HEK293 (cell line): Measurements from ENCODE around the gene LRP1.
A peak's percentile ranks its signal among the peaks of the same experiment; 100 is the strongest.

Experiments
- BCL11A ChIP-seq: fragments of 450-650 bp; formaldehyde crosslinking; IDR thresholded peaks from 2 replicates; pipeline ENCODE4 v1.5.1; 2016; ENCODE audit warnings: low read depth, missing biosample characterization, missing genetic modification characterization
- CTCF ChIP-seq: fragments of 450-650 bp; formaldehyde crosslinking; IDR thresholded peaks from 2 replicates; pipeline ENCODE4 v1.5.1; 2016; ENCODE audit warnings: missing biosample characterization, missing genetic modification characterization
- PBX3 ChIP-seq: sonication (generic); formaldehyde crosslinking; IDR thresholded peaks from 2 replicates; pipeline ENCODE4 v1.8.1; 2022; ENCODE audit warnings: mild to moderate bottlenecking, moderate library complexity, missing genetic modification reagents
- SCRT2 ChIP-seq: fragments of 450-650 bp; formaldehyde crosslinking; IDR thresholded peaks from 2 replicates; pipeline ENCODE4 v1.5.1; 2016; ENCODE audit warnings: missing biosample characterization, missing genetic modification characterization
- ZBTB20 ChIP-seq: fragments of 450-650 bp; formaldehyde crosslinking; IDR thresholded peaks from 2 replicates; pipeline ENCODE4 v1.5.1; 2016; ENCODE audit warnings: missing biosample characterization, missing genetic modification characterization
- ZNF169 ChIP-seq: fragments of 450-650 bp; formaldehyde crosslinking; IDR thresholded peaks from 2 replicates; pipeline ENCODE4 v1.5.1; 2016; ENCODE audit warnings: missing biosample characterization, missing genetic modification characterization
- ZNF248 ChIP-seq: fragments of 450-650 bp; formaldehyde crosslinking; IDR thresholded peaks from 2 replicates; pipeline ENCODE4 v1.5.1; 2017; ENCODE audit warnings: missing biosample characterization, missing genetic modification characterization
- ZNF274 ChIP-seq, 2 experiments: fragments of 200-500 bp in 1 of 2; fragments of 450-650 bp in 1 of 2; sonication (Bioruptor generic) in 1 of 2; formaldehyde crosslinking in 1 of 2; IDR thresholded peaks; 2 replicates each; pipeline versions ENCODE4 v1.5.1 to v1.6.1; 2014 to 2016; ENCODE audit warnings: borderline replicate concordance in 1 of 2, inconsistent platforms in 1 of 2, low read length in 1 of 2, missing biosample characterization in 1 of 2, missing genetic modification characterization in 1 of 2
- ZNF292 ChIP-seq: fragments of 450-650 bp; formaldehyde crosslinking; IDR thresholded peaks from 2 replicates; pipeline ENCODE4 v1.5.1; 2016; ENCODE audit warnings: low read depth, missing biosample characterization, missing genetic modification characterization, borderline replicate concordance
- ZNF639 ChIP-seq: fragments of 450-650 bp; formaldehyde crosslinking; IDR thresholded peaks from 2 replicates; pipeline ENCODE4 v1.5.1; 2016; ENCODE audit warnings: missing biosample characterization, missing genetic modification characterization

GRCh38 chr12:57127101-57127725 is 1.1 kb upstream of the LRP1 start:
- TF ChIP-seq CTCF (peak; percentile 76), SCRT2 (no peak), ZNF169 (no peak), ZBTB20 (no peak; the same call in 1 of the 2 replicates), BCL11A (no peak), ZNF248 (no peak), ZNF639 (no peak), ZNF274 (IDR thresholded peaks at IDR 0.05; ENCODE audit: low read length) (no peak), ZNF274 (tag by site-specific recombination; IDR thresholded peaks at IDR 0.05; ENCODE audit: borderline replicate concordance) (no peak), ZNF292 (tag by site-specific recombination) (no peak), PBX3 (no peak)
